ENCODE data around the gene GNB2.

GNB2 gene

GRCh38 chr7:100684534-100685042 is 11.0 kb downstream of the GNB2 start:
- H3K27ac ChIP-seq: no peak overlapping the region

GRCh38 chr7:100685049-100685605 is 11.6 kb downstream of the GNB2 start:
- TF ChIP-seq ZFX (IDR thresholded peaks at IDR 0.05; ENCODE audit: borderline replicate concordance): no peak
- no peak for TF ChIP-seq CTCF (IDR thresholded peaks at IDR 0.05)
- no peak overlapping the region for H3K27ac ChIP-seq

More at GRCh38 chr7:100684534-100685042, 11.0 kb downstream of the GNB2 start:
- no peak for TF ChIP-seq CTCF (IDR thresholded peaks at IDR 0.05)
- no peak for TF ChIP-seq ZFX (IDR thresholded peaks at IDR 0.05; ENCODE audit: borderline replicate concordance)

- TF ChIP-seq ZFX (IDR thresholded peaks at IDR 0.05; ENCODE audit: borderline replicate concordance): no peak
- TF ChIP-seq CTCF (IDR thresholded peaks at IDR 0.05): no peak
- H3K27ac ChIP-seq: no peak overlapping the region
These were observed 12.1 kb downstream of the GNB2 start for GRCh38 chr7:100685631-100686145.

GRCh38 chr7:100686201-100686821 is 12.8 kb downstream of the GNB2 start:
- TF ChIP-seq ZFX (IDR thresholded peaks at IDR 0.05; ENCODE audit: borderline replicate concordance): no peak
- no peak for TF ChIP-seq CTCF (IDR thresholded peaks at IDR 0.05)
- H3K27ac ChIP-seq: no peak overlapping the region

- TF ChIP-seq CTCF (IDR thresholded peaks at IDR 0.05) (no peak), ZFX (IDR thresholded peaks at IDR 0.05; ENCODE audit: borderline replicate concordance) (no peak)
- H3K27ac ChIP-seq: no peak overlapping the region
These were observed 13.3 kb downstream of the GNB2 start for GRCh38 chr7:100686822-100687211.

GRCh38 chr7:100687261-100687660 is 13.7 kb downstream of the GNB2 start:
- no peak overlapping the region for H3K27ac ChIP-seq
- no peak for TF ChIP-seq CTCF (IDR thresholded peaks at IDR 0.05)
- TF ChIP-seq ZFX (IDR thresholded peaks at IDR 0.05; ENCODE audit: borderline replicate concordance): no peak

GRCh38 chr7:100687751-100688300 is 14.3 kb downstream of the GNB2 start:
- no peak overlapping the region for H3K27ac ChIP-seq
- TF ChIP-seq CTCF (IDR thresholded peaks at IDR 0.05): no peak
- no peak for TF ChIP-seq ZFX (IDR thresholded peaks at IDR 0.05; ENCODE audit: borderline replicate concordance)
